Measurements from ENCODE around the gene IRX5. TPM values are rescaled to one million over a fixed set of nuclear protein-coding genes. Genes with fewer than 3 reads are reported as not detected.

IRX5 gene
- total RNA-seq, 4 donors from 2014 or later: 0.40 to 0.47 TPM; not detected in 2

GRCh38 chr16:54977211-54977610 lies 46.5 kb downstream of the IRX5 start:
- peaks cover 8% of the 10 kb centered on the region for H3K27me3 ChIP-seq
- no peak overlapping the region for H3K27ac ChIP-seq
- 45 to 94% methylated on average over 2 to 3 of the region's 4 CpGs for WGBS, 2 donors (ENCODE audit: low coverage in 1 of 2)
- no peaks in the 10 kb centered on the region for H3K9me3 ChIP-seq
- H3K36me3 ChIP-seq: no peaks in the 10 kb centered on the region
- ATAC-seq: no peak
- H3K4me3 ChIP-seq: no peak overlapping the region
- no peak for TF ChIP-seq EP300 (IDR thresholded peaks at IDR 0.05)
- TF ChIP-seq CTCF (IDR thresholded peaks at IDR 0.05): no peak
- TF ChIP-seq POLR2A (IDR thresholded peaks at IDR 0.05): no peak
- TF ChIP-seq POLR2AphosphoS5 (IDR thresholded peaks at IDR 0.05): no peak
- H3K4me1 ChIP-seq: no peaks in the 10 kb centered on the region

- no peaks in the 10 kb centered on the region for H3K9me3 ChIP-seq
- no peaks in the 10 kb centered on the region for H3K4me1 ChIP-seq
- TF ChIP-seq POLR2A (IDR thresholded peaks at IDR 0.05) (no peak), POLR2AphosphoS5 (IDR thresholded peaks at IDR 0.05) (no peak), CTCF (IDR thresholded peaks at IDR 0.05) (no peak), EP300 (IDR thresholded peaks at IDR 0.05) (no peak)
- H3K27me3 ChIP-seq: peaks cover 4% of the 10 kb centered on the region
- H3K36me3 ChIP-seq: no peaks in the 10 kb centered on the region
- H3K4me3 ChIP-seq: no peak overlapping the region
- H3K27ac ChIP-seq: no peak overlapping the region
- no peak for ATAC-seq
- 77% methylated on average over 3 of the region's 5 CpGs; no CpG with 5 or more reads in 1 of the 2 donors for WGBS, 2 donors (ENCODE audit: low coverage in 1 of 2)
These were observed 50.2 kb downstream of the IRX5 start for GRCh38 chr16:54980821-54981220.

All from gastroesophageal sphincter (tissue), 4 donors.